ENCODE data around the gene CLEC9A. TPM values are rescaled to one million over a fixed set of nuclear protein-coding genes. Genes with fewer than 3 reads are reported as not detected.
"Not testable (repeated sequence)": the region's sequence is repeated elsewhere in the genome, so short reads cannot be mapped to it uniquely, and the experiment has no call there.

Gene CLEC9A
- total RNA-seq (2014; rRNA removed; shearing (Covaris generic)), result not detected in 2 replicates

- DNase-seq (ENCODE audit: low spot score), result no peak
These were observed at the start of gene CLEC9A for GRCh38 chr12:10030446-10030845. Gene CLEC9A, plus strand, starts transcription at chr12:10030682. Its CDS starts 22,006 bp downstream, at chr12:10052688.

GRCh38 chr12:9991876-9992275 lies 38.6 kb upstream of the CLEC9A start:
- no peak for DNase-seq (ENCODE audit: low spot score)

- DNase-seq (ENCODE audit: low spot score), result no peak
These were observed 38.2 kb upstream of the CLEC9A start for GRCh38 chr12:9992296-9992695.

- no peak for DNase-seq (ENCODE audit: low spot score)
These were observed 31.5 kb upstream of the CLEC9A start, which contains the start of gene CLEC1B for GRCh38 chr12:9999016-9999415. Gene CLEC1B, minus strand, starts transcription at chr12:9999121. Its CDS starts 21 bp downstream, at chr12:9999100.

- no peak for DNase-seq (ENCODE audit: low spot score)
These were observed 29.2 kb upstream of the CLEC9A start for GRCh38 chr12:10001171-10001776.

GRCh38 chr12:10012630-10013330 lies 17.7 kb upstream of the CLEC9A start:
- DNase-seq (ENCODE audit: low spot score), result no peak

- DNase-seq (ENCODE audit: low spot score), result no peak
These were observed 15.0 kb upstream of the CLEC9A start for GRCh38 chr12:10015450-10015849.

- no peak for DNase-seq (ENCODE audit: low spot score)
These were observed 13.6 kb upstream of the CLEC9A start for GRCh38 chr12:10016881-10017280.

- no peak for DNase-seq (ENCODE audit: low spot score)
These were observed 12.1 kb upstream of the CLEC9A start for GRCh38 chr12:10018386-10018785.

GRCh38 chr12:10021342-10021741 lies 9.1 kb upstream of the CLEC9A start:
- no peak for DNase-seq (ENCODE audit: low spot score)

GRCh38 chr12:10025236-10025635 lies 5.2 kb upstream of the CLEC9A start:
- DNase-seq (ENCODE audit: low spot score), result no peak

- DNase-seq (ENCODE audit: low spot score), result not testable (repeated sequence)
These were observed 3.8 kb upstream of the CLEC9A start for GRCh38 chr12:10026666-10027065.

GRCh38 chr12:10027311-10027710 lies 3.2 kb upstream of the CLEC9A start:
- DNase-seq (ENCODE audit: low spot score), result no peak

GRCh38 chr12:10027721-10028120 lies 2.8 kb upstream of the CLEC9A start:
- DNase-seq (ENCODE audit: low spot score), result no peak

- DNase-seq (ENCODE audit: low spot score), result no peak
These were observed 839 bp downstream of the CLEC9A start for GRCh38 chr12:10031321-10031720.

GRCh38 chr12:10031771-10032175 lies 1.3 kb downstream of the CLEC9A start:
- no peak for DNase-seq (ENCODE audit: low spot score)

GRCh38 chr12:10033783-10034545 lies 3.5 kb downstream of the CLEC9A start:
- DNase-seq (ENCODE audit: low spot score), result peak; percentile 53

GRCh38 chr12:10042167-10042566 lies 11.7 kb downstream of the CLEC9A start:
- DNase-seq (ENCODE audit: low spot score), result no peak

- no peak for DNase-seq (ENCODE audit: low spot score)
These were observed 18.0 kb downstream of the CLEC9A start for GRCh38 chr12:10048526-10048925.

- no peak for DNase-seq (ENCODE audit: low spot score)
These were observed 21.9 kb downstream of the CLEC9A start for GRCh38 chr12:10052193-10052913.

- no peak for DNase-seq (ENCODE audit: low spot score)
These were observed 27.9 kb downstream of the CLEC9A start for GRCh38 chr12:10058387-10058786.

- DNase-seq (ENCODE audit: low spot score), result no peak
These were observed 34.8 kb downstream of the CLEC9A start for GRCh38 chr12:10065241-10065640.

Data from HT-29 (cell line).